ENCODE measurements around the gene SIRT5.

SIRT5 gene

GRCh38 chr6:13591205-13591921 is 17.0 kb downstream of the SIRT5 start:
- no peak for DNase-seq

- no peak for DNase-seq
Measured at GRCh38 chr6:13593103-13593502, 18.7 kb downstream of the SIRT5 start.

GRCh38 chr6:13593720-13594119 is 19.3 kb downstream of the SIRT5 start:
- no peak for DNase-seq

- DNase-seq = no peak
Measured at GRCh38 chr6:13597073-13597472, 22.7 kb downstream of the SIRT5 start.

GRCh38 chr6:13600036-13600435 is 25.6 kb downstream of the SIRT5 start:
- no peak for DNase-seq

- DNase-seq = no peak
Measured at GRCh38 chr6:13604135-13604534, 29.7 kb downstream of the SIRT5 start.

- DNase-seq = no peak
Measured at GRCh38 chr6:13604546-13605416, 30.4 kb downstream of the SIRT5 start.

GRCh38 chr6:13605634-13606033 is 31.2 kb downstream of the SIRT5 start:
- DNase-seq = no peak

- DNase-seq = no peak
Measured at GRCh38 chr6:13611715-13612114, 37.3 kb downstream of the SIRT5 start.

GRCh38 chr6:13613029-13613594 is 38.7 kb downstream of the SIRT5 start:
- DNase-seq = no peak

GRCh38 chr6:13614126-13614925 is 39.9 kb downstream of the SIRT5 start:
- no peak for DNase-seq

- peak; percentile 82 for DNase-seq
Measured at GRCh38 chr6:13614926-13615791, 40.8 kb downstream of the SIRT5 start, which contains the start of gene NOL7. NOL7 (plus strand) TSS chr6:13615335; CDS start chr6:13615359, 24 bp downstream.

- DNase-seq = no peak
Measured at GRCh38 chr6:13615792-13616120, 41.4 kb downstream of the SIRT5 start.

- no peak for DNase-seq
Measured at GRCh38 chr6:13617066-13617465, 42.7 kb downstream of the SIRT5 start.

- DNase-seq = peak; percentile 40
Measured at GRCh38 chr6:13624871-13625288, 50.5 kb downstream of the SIRT5 start.

- no peak for DNase-seq
Measured at GRCh38 chr6:13629459-13630116, 55.2 kb downstream of the SIRT5 start.

- DNase-seq = no peak
Measured at GRCh38 chr6:13630499-13630898, 56.1 kb downstream of the SIRT5 start.

- no peak for DNase-seq
Measured at GRCh38 chr6:13633343-13633742, 58.9 kb downstream of the SIRT5 start.

- no peak for DNase-seq
Measured at GRCh38 chr6:13635948-13636658, 61.7 kb downstream of the SIRT5 start.

GRCh38 chr6:13638014-13638413 is 63.6 kb downstream of the SIRT5 start:
- DNase-seq = no peak

GRCh38 chr6:13638626-13639025 is 64.2 kb downstream of the SIRT5 start:
- DNase-seq = no peak
